ENCODE data around the gene VAV2.

VAV2 gene

DNA sequence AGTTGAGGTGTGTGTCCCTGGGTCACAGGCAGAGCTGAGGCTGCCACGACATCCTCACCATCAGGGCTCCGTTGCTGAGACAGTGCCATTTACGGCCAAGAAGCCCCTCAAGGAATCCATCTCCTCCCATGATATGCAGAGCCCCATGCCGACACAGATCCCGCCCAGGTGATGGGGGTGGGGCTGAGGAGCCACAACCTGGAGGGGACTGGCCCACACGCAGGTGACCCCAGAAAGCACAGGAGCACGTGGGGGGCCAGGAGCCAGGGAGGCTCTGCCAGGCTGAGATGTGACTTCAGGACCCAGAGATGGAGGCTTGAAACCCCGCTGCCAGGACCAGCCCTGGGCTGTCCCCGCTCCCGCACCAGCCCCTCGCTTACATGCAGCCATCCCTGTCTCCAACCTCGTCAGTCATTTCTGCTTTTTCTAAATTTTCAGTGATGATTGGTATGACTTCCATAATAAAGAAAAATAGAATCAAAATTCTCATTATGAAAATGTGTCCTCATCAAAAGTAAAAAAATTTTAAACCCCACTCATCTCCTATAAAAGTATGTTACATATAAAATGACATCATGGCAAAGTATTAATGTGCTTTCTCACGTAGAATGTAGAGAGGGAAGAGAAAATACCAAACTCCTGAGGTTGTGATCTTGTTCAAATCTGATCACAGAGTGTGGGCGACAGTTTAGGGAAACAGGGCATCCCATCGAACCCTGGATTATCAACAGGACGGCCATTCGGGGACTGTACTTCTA is 155.9 kb downstream of the VAV2 start:
- DNase-seq (ENCODE audit: low spot score) = no peak

DNA sequence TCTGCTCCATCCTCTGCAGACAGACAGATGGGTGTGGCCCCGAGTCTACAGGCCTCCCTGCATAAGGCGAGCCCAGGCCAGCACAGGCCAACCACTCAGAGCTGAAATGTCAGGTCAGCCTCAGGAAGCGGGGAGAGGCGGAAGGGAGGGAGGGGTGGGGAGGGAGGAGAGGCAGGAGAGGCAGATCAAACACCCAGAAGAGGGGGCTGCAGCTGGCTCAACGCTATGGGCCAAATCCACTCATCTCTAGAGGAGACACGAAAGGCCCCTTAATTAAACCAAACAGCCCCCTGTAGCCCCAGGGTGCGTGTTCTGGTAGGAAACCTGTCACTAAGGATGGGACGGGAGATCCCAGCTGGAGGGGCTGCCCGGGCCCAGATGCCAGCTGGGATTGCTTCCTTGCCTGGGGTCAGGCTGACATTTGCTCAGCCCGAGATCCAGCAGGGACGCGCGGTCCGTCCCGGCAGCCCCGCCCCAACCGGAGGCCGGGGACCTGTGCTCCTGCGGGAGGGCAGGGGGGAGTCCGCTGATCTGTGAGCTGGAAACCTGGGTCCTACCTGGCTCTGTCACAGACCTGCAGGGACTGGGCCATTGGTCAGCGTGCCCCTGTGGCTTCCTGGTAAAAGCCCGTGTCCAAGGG is 156.7 kb downstream of the VAV2 start:
- DNase-seq (ENCODE audit: low spot score) = no peak

DNA sequence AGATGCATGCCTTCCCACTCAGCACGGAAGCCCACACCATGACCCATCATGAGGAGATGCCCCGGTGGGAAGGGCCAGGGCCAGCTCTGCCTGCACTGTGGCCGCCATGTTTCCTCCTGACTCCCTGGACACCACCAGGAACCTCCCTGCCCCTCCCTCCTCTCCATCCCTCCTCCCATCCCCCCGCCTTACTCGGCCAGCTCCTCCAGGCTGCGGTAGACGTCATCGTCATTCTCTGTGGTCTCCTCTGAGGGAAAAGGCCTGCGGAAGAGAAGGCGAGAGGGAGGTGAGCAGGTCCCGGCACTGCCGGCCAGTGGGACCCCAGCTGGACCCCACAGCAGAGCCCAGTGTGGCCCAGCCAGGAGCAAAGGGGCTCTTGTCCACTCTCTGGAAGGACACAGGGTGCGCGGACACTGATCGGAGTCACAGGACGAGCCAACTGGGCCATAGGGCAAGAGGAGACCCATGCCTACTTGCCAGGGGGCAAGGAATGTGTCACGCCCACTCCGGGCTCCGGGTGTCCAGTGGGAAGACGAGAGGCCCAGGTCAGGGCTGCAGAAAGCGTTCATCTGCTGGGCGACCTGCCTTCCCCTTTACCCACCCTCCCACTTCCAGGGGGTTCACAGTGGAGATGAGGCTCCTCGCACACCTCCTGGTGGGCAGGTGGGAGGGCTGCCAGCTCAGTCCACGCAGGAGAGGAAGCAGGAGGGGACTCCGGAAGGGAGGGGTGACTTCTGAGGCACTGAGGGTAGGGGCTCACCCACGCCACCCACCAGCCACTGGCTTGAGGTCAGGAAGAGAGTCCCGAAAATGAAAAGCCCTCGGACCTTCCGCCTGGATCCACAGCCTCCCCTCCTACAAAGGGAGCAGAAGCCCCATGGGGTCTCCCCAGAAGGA is 157.8 kb downstream of the VAV2 start:
- DNase-seq (ENCODE audit: low spot score) = no peak

DNA sequence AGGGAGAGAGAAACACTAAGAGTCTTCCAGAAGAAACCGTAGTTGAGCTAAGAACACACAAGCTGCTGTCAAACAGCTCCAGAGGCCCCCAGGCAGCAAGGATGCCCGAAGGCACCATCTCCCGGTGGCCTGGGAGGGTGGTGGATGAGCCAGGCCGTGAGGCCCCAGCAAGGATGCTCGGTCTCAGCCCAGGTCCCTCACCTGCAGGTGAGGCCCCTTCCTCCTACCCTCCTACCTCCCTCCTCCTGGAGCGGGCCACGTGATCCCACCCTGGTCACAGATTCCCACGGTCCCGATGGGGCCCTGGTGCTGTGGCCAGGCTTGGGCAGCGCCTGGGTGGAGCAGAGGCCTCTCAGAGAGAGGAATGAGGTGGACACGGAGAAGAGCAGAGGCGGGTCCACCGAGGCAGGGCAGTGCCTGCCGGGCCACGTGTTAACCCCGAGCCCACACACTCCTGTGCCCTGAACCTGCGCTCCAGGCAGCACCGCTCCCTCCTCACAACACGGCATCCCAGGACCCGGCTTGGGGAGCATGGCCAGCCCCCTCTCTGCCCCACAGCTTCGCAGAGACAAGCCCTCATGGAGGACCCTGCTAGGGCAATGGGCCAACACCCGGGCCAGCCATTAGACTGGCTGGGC is 158.6 kb downstream of the VAV2 start:
- DNase-seq (ENCODE audit: low spot score) = no peak

DNA sequence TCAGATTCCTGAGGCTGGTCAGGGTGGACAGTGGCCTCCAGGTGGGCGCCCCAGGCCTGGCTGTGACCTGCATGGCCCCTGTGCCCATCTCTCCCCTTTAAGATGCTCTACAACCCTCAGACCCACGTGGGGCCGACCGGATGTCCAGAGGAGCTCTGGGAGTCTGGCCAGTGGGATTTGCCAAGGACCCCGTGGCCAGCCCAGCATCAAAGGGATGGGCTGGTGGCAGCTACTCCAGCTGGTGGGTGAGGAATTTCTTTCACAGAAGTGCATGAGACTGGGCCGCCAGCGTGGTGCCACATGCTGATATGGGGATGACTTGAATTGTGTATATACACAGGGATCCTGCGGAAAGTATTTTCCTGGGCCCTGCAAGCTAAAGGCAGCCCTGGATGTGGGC is 159.2 kb downstream of the VAV2 start:
- no peak for DNase-seq (ENCODE audit: low spot score)

DNA sequence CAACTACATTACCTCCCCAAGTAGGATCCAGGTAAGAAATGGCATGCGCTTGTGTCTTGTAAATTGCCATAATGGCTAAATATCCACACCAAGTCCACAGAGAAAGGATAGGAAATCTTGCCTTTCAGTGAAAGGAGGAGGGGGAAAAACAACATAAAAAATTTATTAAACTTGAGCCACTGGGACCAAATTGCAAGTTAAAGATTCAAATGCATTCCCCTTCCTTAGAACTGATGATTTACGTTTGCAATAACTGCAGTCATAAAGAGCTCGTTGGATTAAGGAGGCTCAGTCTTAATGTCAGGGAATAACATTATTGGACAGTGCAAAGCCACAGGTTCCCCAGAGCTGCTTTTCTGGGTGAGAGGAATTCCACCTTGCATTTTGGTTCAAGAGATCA is 161.4 kb downstream of the VAV2 start:
- no peak for DNase-seq (ENCODE audit: low spot score)

DNA sequence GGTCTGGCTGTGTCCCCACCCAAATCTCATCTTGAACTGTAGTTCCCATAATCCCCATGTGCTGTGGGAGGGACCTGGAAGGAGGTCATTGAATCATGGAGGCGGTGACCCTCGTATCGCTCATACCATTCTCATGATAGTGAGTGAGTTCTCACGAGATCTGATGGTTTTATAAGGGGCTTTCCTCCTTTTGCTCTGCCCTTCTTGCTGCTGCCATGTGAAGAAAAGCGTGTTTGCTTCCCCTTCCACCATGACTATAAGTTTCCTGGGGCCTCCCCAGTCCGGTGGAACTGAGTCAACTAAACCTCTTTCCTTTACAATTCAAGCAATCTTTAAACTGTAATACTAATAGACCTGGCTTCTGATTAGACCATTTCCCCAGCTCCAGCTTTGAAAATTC is 161.8 kb downstream of the VAV2 start:
- DNase-seq (ENCODE audit: low spot score) = no peak

DNA sequence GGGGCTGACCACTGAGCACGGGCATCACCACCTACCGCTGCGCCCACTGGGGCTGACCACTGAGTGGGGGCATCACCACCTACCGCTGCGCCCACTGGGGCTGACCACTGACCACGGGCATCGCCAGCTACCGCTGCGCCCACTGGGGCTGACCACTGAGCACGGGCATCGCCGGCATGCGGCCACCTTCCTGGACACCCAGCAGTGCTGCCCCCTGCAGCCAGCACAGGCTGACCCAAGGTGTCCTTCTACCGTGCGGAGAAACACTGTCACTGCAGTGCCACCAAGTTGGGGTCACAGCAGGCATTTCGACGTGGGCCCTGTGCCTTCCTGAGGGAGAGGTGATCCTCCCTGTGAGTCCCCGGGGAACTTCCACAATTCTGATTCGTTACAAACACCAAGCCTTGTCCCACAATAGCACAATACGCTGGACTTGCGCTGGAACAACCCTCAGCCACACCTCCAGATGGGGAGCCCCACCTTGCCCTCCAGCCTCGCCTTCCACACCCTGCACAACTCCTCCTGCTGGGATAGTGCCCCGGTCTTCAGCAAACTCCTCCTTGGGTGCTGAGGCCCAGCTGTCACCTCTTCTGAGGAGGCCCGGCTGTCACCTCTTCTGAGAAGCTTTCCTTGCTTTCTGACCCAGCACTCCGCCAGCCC is 163.7 kb downstream of the VAV2 start:
- DNase-seq (ENCODE audit: low spot score) = no peak

DNA sequence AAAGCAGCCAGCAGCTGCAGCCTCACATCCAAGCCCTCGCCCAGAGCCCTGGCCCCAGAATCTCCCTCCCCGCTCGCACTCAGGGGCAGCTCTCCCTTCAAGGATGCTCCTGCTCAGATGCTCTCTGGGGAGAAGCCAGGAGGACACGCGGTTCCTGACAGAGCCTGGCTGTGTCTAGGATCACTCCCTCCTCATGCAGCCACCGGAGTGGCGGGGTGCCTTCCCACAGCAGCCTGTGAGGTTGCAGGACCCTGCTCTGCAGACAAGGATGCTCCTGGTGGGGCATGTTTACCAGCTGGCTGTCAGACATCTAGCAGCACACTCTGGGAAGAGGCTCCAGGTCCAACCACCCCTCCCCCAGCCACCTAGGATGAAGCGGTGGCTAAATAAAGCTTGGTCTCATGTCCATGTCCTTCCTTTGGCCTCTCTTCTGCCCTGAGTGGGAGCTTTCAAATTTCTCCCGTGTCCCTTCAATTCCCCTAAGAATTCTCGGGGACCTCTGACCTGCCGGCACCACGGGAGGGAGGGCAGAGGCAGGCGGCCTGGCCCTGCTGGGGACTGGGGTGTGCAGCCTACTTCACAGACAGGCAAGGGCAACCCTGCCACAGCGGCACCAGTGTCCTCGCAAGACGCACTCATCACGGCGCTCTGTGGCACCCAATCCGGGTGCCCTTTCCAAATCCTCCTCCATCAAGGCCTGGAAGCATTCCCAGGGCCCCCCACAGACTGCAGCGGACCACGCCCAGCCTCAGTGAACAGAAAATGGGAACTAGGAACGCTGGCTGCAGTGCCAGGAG is 165.6 kb downstream of the VAV2 start:
- no peak for DNase-seq (ENCODE audit: low spot score)

DNA sequence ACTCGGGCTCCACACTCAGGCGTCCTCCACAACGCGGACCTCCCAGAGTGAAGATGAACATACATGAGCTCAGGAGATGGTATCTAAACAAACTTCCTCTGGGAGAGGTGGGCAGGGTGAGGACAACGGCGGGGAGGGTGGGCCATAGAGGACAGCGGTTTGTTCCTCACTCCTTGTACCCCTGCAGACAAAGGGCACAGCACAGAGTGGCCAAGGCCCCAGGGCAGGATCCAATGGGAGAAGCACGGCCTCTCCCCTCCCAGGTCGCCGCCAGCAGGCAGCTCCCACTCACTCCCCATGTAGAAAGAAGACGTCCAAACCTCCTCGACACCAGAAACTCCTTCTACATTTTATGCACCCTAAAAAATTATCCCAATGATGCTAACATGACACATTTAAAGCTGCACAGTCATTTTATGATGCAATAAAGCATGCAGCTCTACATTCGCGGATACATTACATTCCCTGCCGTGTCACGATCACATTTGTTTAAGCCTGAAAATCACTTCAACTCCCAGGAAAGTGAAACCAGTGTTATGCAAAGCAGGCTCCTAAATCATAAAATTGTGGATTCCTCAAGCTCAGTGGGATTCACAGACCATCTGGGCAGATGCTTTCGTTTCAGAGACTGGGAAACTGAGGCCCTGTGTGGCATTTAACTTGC is 166.4 kb downstream of the VAV2 start:
- DNase-seq (ENCODE audit: low spot score) = no peak

DNA sequence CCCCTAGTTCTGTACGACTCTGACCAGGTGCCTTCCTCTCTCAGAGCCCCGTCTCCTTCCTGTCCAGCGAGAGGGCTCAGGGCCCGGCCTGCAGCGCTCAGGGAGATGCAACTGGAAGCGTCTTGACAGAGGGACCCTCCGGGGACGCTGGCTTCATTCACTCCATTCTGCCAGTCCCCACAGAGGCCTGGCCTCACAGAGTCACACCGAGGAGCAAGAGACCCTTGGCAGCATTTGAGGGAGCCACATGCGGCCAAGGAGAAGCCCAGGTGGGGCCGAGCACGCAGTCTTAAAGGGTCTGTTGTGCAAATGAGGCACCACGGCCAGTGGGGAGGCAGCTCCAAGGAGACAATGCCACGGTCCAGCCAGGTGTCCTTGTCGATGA is 167.3 kb downstream of the VAV2 start:
- no peak for DNase-seq (ENCODE audit: low spot score)

DNA sequence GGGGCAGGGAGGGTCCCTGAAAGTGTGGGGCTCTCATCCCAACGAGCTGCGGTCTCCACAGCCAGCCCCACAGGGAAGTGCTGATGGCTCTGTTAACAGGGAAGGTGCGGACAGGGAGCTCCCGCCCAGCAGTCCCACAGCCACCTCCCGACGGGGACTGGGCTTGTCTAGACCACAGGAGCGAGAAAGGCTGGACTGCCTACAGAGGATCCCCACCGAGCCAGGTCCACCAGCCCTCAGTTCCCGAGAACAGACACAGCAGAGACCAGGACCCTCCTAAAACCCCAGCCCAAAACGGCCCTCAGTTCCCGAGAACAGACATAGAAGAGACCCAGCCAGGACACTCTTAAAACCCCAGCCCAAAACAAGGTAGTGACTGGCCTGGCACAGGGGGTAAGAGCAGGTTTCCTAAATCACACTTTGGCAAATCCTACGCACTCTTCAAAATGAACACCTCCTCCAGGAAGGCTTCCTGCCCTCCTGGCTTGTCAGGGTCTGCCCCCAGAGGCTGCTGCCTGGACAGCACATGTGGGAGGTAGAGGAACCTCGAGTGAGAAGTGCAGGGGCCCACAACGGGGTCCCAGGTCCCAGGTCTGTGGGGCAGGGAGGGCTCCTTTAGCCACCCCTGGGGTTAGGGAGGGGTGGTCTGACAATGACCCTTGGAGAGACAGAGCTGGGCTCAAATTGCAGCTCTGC is 167.9 kb downstream of the VAV2 start:
- no peak for DNase-seq (ENCODE audit: low spot score)

DNA sequence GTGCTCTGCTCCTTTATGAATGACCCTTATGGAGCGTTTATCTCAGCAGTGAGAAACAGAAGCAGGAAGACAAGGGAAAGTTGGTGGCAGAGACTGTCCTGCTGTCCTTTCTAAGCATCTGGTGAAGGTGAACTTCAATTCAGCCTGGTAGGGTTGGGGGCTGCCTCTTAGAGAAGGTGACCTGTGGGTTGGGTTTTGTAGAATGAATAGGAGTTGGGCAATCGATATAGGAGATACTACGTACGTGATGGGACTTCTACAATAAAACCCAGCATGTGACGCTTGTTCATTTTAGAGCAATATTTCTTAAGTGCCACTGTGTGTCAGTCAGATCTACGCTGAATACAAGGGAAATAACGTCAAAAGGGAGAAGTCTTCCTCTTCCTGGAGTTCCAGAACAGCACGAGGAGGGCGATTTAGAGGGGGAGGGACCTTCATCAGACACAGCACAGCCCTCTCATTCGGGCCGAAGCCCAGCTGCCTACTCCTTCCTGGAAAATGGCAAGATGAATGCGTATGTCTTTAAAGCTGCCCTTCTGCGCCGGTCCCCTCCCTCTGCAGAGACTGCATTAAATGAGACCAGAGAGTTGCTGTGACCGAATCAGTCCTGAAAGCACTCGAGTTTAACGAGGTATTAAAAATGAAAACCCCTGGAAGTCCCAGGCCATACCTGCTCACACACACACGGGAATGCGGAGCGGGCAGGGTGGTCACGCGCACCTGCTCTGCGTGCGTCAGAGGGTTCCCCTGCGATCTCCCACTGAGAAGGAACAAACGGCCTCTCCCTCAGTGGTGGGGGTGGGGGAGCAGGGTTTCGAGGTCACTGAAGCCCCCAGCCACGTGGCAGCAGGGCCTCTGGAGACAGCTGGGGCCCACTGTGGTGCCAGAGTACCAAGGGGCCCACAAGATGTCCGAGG is 168.7 kb downstream of the VAV2 start:
- no peak for DNase-seq (ENCODE audit: low spot score)

DNA sequence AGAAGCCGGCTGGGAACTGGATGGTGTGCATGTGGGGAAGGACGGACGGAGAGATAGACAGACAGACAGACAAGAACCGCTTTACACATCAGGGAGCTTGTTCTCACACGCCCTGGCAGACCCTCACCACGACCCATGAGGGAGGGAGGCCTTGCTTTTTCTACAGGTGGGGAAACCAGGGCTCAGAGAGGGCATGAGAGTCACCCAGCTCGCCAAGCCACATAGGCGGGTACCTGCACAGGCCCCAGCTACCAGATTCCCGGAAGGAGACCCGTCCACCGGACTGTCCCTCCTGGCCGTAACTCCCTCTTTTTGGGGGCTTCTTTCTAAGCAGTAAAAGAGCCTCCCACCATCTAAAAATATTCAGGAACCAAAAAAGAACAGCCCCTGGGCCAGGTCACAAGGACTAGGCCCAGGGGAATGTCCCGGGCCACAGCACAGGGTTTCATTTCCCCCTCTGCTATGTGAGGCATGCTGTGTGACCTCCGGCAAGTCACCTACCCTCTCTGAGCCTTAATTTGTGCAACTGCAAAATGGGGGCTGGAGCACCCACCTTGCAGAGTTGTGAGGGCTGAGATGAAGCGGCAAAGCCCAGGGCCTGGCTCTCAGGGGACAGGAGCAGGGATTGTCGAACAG is 169.6 kb downstream of the VAV2 start:
- no peak for DNase-seq (ENCODE audit: low spot score)

DNA sequence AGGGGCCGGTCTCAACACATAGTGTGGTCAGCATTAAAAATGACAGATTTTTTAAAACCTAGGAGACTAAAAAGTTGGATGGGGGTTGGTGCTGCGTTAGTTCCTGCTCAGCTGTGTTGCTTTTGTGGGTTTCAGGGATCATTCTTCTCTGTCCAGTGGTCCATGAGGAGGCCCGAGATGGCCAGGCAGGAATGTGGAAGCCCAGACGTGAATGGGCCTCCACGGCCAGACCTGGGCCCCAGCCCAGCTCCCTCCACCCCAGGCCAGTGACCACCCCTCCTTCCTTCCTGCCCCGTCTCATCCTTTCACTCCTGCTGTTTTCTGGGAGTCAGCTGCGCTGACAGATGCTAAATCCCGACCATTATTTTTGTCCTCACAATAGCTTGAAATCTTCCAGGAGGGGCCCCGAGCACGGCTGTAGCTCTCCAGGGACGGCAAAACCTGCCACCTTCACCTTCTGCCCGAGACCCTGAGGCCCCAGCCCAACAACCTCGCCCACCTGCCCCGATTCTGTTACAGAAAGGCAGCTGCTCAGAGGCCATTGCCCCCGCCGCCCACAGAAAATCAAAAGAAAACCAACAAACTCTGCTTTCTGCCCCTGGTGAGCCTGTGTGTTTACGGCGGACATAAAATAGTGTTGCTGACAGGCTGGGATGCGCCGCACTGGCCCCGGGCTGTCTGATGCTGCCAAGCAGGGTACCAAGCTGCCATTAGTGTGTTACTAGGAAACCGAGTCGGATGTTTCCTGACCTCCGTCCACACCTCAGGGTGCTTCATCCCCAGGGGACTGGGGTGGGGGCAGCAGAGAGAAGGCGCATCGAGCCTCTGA is 170.3 kb downstream of the VAV2 start:
- no peak for DNase-seq (ENCODE audit: low spot score)

DNA sequence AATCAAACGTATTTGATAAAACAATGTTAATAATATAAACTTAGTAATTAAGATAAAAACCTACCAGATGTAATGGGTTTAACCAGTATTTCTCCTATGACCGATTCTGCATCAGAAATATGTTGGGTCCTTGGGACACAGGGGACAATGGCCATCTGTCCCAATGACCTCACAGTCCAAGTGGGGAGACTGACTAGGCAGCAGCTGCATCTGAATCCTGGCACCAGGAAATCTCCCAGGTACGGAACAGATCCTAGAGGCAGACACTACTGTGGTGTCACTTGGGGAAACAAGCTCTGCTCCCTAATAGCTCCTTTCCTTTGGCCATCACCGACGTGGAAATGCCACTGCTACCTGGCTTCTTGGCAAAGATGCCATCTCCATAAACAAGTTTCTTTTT is 172.2 kb downstream of the VAV2 start:
- DNase-seq (ENCODE audit: low spot score) = no peak

DNA sequence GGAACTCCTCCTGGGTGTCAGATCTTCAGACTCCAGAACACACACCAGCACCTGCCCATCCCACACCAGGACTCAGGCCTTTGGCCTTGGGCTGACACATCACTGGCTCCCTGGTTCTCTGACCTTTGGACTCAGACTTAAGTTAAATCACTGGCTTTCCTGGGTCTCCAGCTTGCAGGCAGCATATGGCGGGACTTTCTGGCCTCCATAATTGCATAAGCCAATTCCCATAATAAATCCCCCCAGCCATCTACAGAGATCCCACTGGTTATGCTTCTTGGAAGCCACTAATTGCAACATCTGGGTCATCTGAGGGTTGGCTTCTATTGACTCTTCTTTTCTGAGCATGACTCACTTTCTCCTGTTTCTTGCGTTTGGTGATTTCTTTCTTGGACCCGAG is 173.7 kb downstream of the VAV2 start:
- no peak for DNase-seq (ENCODE audit: low spot score)

Data from AG08396 (cell line).